Measurements from ENCODE around the gene MYH2. TPM values are rescaled to one million over a fixed set of nuclear protein-coding genes. Genes with fewer than 3 reads are reported as not detected.

Gene MYH2
- total and polyA plus RNA-seq, 2 of the 4 experiments (the other 2 are of a cell fraction) = not detected

DNA sequence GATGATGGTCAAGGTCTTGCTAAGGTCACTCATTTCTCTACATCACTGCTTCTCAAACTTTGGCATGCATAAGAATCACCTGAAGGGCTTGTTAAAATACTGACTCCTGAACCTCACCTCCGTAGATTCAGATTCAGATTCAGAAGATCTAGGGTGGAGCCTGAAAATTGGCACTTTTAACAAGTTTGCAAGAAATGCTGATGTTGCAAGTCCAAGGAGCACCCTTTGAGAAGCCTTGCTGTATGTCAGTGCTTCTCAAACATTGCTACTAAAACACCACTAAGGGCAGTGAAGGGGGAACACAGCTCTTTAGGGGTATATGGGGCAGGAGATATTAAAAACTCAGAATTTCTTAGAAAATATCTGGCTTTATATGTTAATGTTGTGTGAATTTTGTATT lies 17.4 kb downstream of the MYH2 start:
- no peak overlapping the region for H3K23ac ChIP-seq (ENCODE audit: low read depth, low read length)
- intact Hi-C loops (cut with micrococcal nuclease) (no loop called here), dilution Hi-C loops (cut with HindIII; ENCODE audit: low sequenced_read_pairs, unreplicated experiment) (no loop called here), in situ Hi-C loops (cut with MboI; ENCODE audit: low sequenced_read_pairs) (no loop called here)
- no peaks in the 10 kb centered on the region for H3K36me3 ChIP-seq (ENCODE audit: control insufficient read depth, insufficient read depth, low read length)
- no peak overlapping the region for H3K18ac ChIP-seq (ENCODE audit: low read depth, low read length)
- no peak overlapping the region for H3K9ac ChIP-seq (ENCODE audit: low read depth, low read length)
- H3K27ac ChIP-seq (ENCODE audit: insufficient read depth, low read length) = no peak overlapping the region
- H3K4me3 ChIP-seq (ENCODE audit: insufficient read depth, low read depth, low read length) = no peak overlapping the region
- ChIA-PET POLR2A (ENCODE audit: unreplicated experiment) (no interaction called here), CTCF (no interaction called here)
- H4K91ac ChIP-seq (ENCODE audit: insufficient read depth, low read depth, low read length) = no peak overlapping the region
- H2AFZ ChIP-seq (replicated peaks; ENCODE audit: low read length, poor library complexity) = no peak overlapping the region
- H4K20me1 ChIP-seq (ENCODE audit: insufficient read depth, low read length) = no peaks in the 10 kb centered on the region
- no peak overlapping the region for H3K4me2 ChIP-seq (ENCODE audit: low read depth, low read length)
- no CpG with 5 or more reads among the region's 1 CpG for WGBS, 2 experiments (ENCODE audit: extremely low coverage in 2 of 2, insufficient read length in 1 of 2)
- H2BK5ac ChIP-seq (ENCODE audit: low read depth, low read length, poor library complexity, severe bottlenecking) = no peak overlapping the region
- ATAC-seq (ENCODE audit: low read depth) = no peak
- no peak overlapping the region for H4K5ac ChIP-seq (ENCODE audit: low read depth, low read length)
- no peak for DNase-seq
- no peak overlapping the region for H3K14ac ChIP-seq (replicated peaks; ENCODE audit: low read depth, low read length)
- no peak overlapping the region for H2BK15ac ChIP-seq (ENCODE audit: low read depth, low read length)
- H2BK120ac ChIP-seq (ENCODE audit: low read depth, low read length) = no peak overlapping the region
- TF ChIP-seq MAZ (IDR thresholded peaks at IDR 0.05; ENCODE audit: borderline replicate concordance, low read depth, low read length) (no peak), MAFK (IDR thresholded peaks at IDR 0.05; ENCODE audit: low read depth, low read length) (peak; percentile 62)
- no peak overlapping the region for H4K8ac ChIP-seq (ENCODE audit: low read depth in 2 of 2, low read length in 2 of 2)
- H2BK20ac ChIP-seq (ENCODE audit: low read depth, low read length) = no peak overlapping the region
- H3K27me3 ChIP-seq (ENCODE audit: control insufficient read depth, insufficient read depth, low read length) = no peaks in the 10 kb centered on the region
- no peaks in the 10 kb centered on the region; the same call in 1 of the 2 replicates for H3K9me3 ChIP-seq (ENCODE audit: control insufficient read depth, insufficient read depth, low read length)
- no peak overlapping the region for H3K56ac ChIP-seq (ENCODE audit: extremely low read depth, insufficient read depth, low read length)
- H3K9me1 ChIP-seq (ENCODE audit: insufficient read depth, low read length) = no peaks in the 10 kb centered on the region
- H3K4me1 ChIP-seq (ENCODE audit: control insufficient read depth, insufficient read depth, low read length) = no peaks in the 10 kb centered on the region
- H2AK5ac ChIP-seq (ENCODE audit: low read depth, low read length) = no peak overlapping the region
- no peak overlapping the region for H2AK9ac ChIP-seq (replicated peaks; ENCODE audit: low read depth, low read length, poor library complexity)
- H3K4ac ChIP-seq (ENCODE audit: low read depth, low read length) = no peak overlapping the region
- BruUV-seq (replicated peaks) = no TSS peak
- H3K79me1 ChIP-seq (ENCODE audit: low read depth in 1 of 2, low read length in 2 of 2) = no peaks in the 10 kb centered on the region
